ENCODE results near the gene FAP. TPM values are rescaled to one million over a fixed set of nuclear protein-coding genes. Genes with fewer than 3 reads are reported as not detected.

Gene FAP
- total RNA-seq, 4 donors from 2014 or later = 2.1 to 16.7 (median 8.9) TPM

- 81 to 86% methylated on average over 2 of the region's 2 CpGs for WGBS, 2 donors
- no peaks in the 10 kb centered on the region for H3K36me3 ChIP-seq
- H3K27ac ChIP-seq = no peak overlapping the region
- intact Hi-C loops (cut with DNase I) = no loop called here
- TF ChIP-seq CTCF (IDR thresholded peaks at IDR 0.05) (no peak), POLR2A (IDR thresholded peaks at IDR 0.05) (no peak)
- H3K4me1 ChIP-seq = no peaks in the 10 kb centered on the region
- H3K4me3 ChIP-seq (replicated peaks in 1 of 3) = no peak overlapping the region
- H3K27me3 ChIP-seq = no peaks in the 10 kb centered on the region
- no peaks in the 10 kb centered on the region for H3K9me3 ChIP-seq
- no peak for DNase-seq
Observed at GRCh38 chr2:162149466-162149865, 93.8 kb downstream of the FAP start.

- 68 to 74% methylated on average over 3 of the region's 3 CpGs for WGBS, 2 donors
- Histone ChIP-seq H3K4me1 (no peaks in the 10 kb centered on the region), H3K9me3 (no peaks in the 10 kb centered on the region), H3K4me3 (replicated peaks in 1 of 3) (no peak overlapping the region), H3K27ac (no peak overlapping the region), H3K36me3 (no peaks in the 10 kb centered on the region), H3K27me3 (no peaks in the 10 kb centered on the region)
- intact Hi-C loops (cut with DNase I) = no loop called here
- no peak for DNase-seq
- TF ChIP-seq POLR2A (IDR thresholded peaks at IDR 0.05) = no peak
- no peak for TF ChIP-seq CTCF (IDR thresholded peaks at IDR 0.05)
Observed at GRCh38 chr2:162148956-162149355, 94.3 kb downstream of the FAP start.

- DNase-seq = no peak
- 89 to 93% methylated on average over 4 of the region's 4 CpGs for WGBS, 2 donors
- intact Hi-C loops (cut with DNase I) = no loop called here
Observed at GRCh38 chr2:162143969-162144368, 99.3 kb downstream of the FAP start.

GRCh38 chr2:162138310-162138709 lies 104.9 kb downstream of the FAP start:
- DNase-seq = no peak

More at GRCh38 chr2:162143969-162144368, 99.3 kb downstream of the FAP start:
- TF ChIP-seq CTCF (IDR thresholded peaks at IDR 0.05) (no peak), POLR2A (IDR thresholded peaks at IDR 0.05) (no peak)
- H3K4me3 ChIP-seq (replicated peaks in 1 of 3) = no peak overlapping the region
- no peaks in the 10 kb centered on the region for H3K9me3 ChIP-seq
- H3K27me3 ChIP-seq = no peaks in the 10 kb centered on the region
- no peaks in the 10 kb centered on the region for H3K36me3 ChIP-seq
- H3K27ac ChIP-seq = no peak overlapping the region
- no peaks in the 10 kb centered on the region for H3K4me1 ChIP-seq

DNA sequence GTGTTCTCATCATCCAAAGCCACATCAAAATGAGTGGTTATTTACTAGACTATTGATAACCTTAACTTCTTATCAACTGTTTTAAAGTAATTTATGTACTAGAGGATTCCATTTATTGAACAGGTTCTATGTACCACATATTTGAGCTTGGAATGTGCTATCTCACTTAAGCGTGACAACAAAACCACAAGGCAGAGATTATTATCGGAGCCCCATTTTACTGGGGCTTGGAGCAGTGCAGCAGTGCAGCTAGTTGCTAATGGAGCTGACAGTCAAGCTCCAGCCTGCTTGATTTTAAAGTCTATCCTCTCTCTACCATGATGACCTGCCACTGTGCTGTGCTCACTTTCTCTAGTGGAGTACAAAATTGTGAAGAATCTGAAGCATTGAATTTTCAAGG lies 115.8 kb downstream of the FAP start:
- Histone ChIP-seq H3K36me3 (no peaks in the 10 kb centered on the region), H3K27me3 (no peaks in the 10 kb centered on the region), H3K27ac (no peak overlapping the region), H3K4me3 (replicated peaks in 1 of 3) (no peak overlapping the region), H3K4me1 (no peaks in the 10 kb centered on the region), H3K9me3 (no peaks in the 10 kb centered on the region)
- intact Hi-C loops (cut with DNase I) = loop anchor here (5.0 kb wide), 1 partner anchor 120 kb away; no protein-coding TSS in a partner anchor
- WGBS, 2 donors = 93 to 96% methylated on average over 2 of the region's 2 CpGs
- DNase-seq = no peak
- TF ChIP-seq POLR2A (IDR thresholded peaks at IDR 0.05) (no peak), CTCF (IDR thresholded peaks at IDR 0.05) (no peak)

More at GRCh38 chr2:162138310-162138709, 104.9 kb downstream of the FAP start:
- no peaks in the 10 kb centered on the region for H3K27me3 ChIP-seq
- intact Hi-C loops (cut with DNase I) = no loop called here
- H3K4me3 ChIP-seq (replicated peaks in 1 of 3) = no peak overlapping the region
- no peaks in the 10 kb centered on the region for H3K9me3 ChIP-seq
- TF ChIP-seq CTCF (IDR thresholded peaks at IDR 0.05) = no peak
- TF ChIP-seq POLR2A (IDR thresholded peaks at IDR 0.05) = no peak
- H3K4me1 ChIP-seq = no peaks in the 10 kb centered on the region
- no peaks in the 10 kb centered on the region for H3K36me3 ChIP-seq
- no peak overlapping the region for H3K27ac ChIP-seq

Data from thyroid gland (tissue), 4 donors.